ENCODE measurements around the gene MARK3.

MARK3 gene

DNA sequence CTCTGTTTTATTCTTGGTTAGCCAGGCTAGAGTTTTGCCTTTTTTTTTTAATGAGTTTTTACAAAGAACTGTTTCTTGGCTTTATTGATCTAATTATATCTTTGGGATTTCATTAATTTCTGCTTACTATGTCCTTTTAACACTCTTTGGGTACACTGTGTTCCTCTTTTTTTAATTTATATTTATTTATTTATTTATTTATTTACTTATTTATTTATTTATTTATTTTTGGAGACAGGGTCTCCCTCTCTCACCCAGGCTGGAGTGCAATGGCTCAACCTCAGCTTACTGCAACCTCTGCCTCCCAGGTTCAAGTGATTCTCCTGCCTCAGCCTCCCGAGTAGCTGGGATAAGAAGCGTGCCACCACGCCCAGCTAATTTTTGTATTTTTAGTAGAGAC, 15.1 kb upstream of the MARK3 start:
- no peak for DNase-seq

GRCh38 chr14:103372017-103372416, 13.2 kb upstream of the MARK3 start:
- DNase-seq: no peak

- DNase-seq: no peak
Measured at GRCh38 chr14:103372552-103373304, 12.5 kb upstream of the MARK3 start.

GRCh38 chr14:103374121-103374520, 11.1 kb upstream of the MARK3 start:
- DNase-seq: no peak

DNA sequence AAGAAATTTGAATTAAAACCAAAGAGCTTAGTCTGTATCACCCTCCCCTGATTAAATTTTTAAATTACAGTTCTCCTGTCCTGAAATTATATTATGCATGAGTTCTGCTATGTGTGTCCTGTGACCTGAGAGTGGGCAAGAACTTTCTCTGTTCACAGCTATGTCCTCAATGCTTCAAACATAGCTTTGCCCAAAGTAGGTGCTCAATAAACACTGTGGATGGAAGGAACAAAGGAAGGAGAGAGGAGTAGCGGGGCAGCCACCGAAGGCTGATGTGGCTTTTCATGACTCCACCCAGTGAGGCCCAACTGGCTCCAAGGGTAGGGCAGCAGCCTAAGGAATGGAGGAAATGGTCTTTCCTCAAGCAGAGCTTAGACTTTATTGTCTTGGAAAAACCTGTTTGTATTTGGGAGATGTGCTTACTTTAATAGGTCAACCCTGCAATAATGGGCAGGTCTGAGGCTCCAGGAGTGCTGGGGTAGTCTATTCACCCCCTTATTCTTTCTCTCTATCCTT, 7.6 kb upstream of the MARK3 start:
- no peak for DNase-seq

GRCh38 chr14:103378038-103378854, 7.0 kb upstream of the MARK3 start:
- DNase-seq: no peak

DNA sequence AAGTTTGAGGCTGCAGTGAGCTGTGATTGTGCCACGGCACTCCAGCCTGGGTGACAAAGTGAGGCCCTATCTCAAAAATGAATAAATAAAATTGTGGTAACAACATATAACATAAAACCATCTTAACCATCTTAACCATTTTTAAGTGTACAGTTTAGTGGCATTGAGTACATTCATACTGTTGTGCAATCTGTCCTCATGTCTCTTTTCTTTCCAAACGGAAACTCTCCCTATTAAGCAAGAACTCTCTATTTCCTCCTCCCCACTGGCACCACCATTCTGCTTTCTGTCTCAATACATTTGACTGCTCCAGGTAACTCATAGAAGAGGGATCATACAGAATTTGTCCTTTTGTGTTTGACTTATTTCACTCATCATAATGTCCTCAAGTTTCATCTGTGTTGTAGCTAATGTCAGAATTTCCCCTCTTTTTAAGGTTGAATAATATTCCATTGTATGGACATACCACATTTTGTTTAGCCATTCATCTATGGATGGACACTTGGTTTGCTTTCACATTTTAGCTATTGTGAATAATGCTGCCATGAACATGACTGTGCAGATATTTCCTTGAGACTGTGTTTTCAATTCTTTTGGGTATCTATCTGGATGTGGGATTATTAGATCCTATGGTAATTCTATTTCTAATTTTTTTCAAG, 4.4 kb upstream of the MARK3 start:
- no peak for DNase-seq

DNA sequence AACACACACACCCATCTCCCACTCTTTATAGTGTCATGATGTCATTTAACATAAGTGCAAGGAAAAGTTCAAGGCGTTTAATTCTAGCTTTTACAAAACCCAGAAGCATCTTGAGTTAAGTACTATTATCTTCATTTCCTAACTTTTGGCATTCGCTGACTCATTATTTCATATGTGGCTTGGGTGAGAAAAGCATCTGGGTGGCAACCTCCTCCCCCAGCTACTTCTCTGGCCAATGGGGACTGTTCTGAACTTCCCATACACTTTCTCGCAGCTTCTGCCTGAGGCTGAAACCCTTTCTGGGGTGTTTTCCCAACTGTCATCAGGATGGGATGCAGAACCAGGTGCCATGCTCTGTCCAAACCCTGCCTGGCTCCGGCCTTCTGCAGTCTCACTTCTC, 2.8 kb upstream of the MARK3 start:
- DNase-seq: no peak

GRCh38 chr14:103384450-103385151, 614 bp upstream of the MARK3 start:
- no peak for DNase-seq

GRCh38 chr14:103385929-103386712, 906 bp downstream of the MARK3 start:
- peak; percentile 39 for DNase-seq

DNA sequence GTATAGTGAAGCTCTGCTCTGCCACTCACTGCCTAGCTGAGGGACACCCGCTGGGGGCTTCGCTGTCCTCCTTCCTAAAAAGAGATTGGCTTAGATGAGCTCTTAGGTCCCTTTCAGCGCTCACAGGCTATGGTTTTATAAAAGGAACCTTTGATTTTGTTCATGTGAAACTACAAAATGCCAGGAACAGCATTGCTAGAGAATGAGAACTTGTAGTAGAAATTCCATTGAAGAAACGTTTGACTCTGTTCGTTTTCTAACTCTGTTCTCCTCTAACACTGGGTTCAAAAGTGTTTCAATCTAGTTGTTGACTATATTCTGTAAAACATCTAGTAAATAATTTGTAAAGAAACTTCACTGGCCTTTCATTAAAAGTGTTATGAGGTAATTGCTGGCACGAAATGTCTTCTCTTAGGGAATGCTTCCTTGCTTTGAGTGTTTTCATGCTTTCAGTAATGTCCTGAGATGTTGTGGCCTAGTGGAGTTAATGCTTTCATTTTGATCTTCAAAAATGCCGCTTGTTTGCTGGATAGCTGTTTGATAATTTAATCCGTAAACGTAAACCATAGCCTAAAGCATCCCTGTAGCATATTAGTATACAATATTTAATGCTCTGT, 1.6 kb downstream of the MARK3 start:
- DNase-seq: no peak

- no peak for DNase-seq
Measured at GRCh38 chr14:103388664-103389063, 3.4 kb downstream of the MARK3 start.

GRCh38 chr14:103390605-103391004, 5.4 kb downstream of the MARK3 start:
- DNase-seq: no peak

GRCh38 chr14:103391048-103391447, 5.8 kb downstream of the MARK3 start:
- DNase-seq: peak; percentile 68

- DNase-seq: no peak
Measured at GRCh38 chr14:103392106-103392505, 6.9 kb downstream of the MARK3 start.

DNA sequence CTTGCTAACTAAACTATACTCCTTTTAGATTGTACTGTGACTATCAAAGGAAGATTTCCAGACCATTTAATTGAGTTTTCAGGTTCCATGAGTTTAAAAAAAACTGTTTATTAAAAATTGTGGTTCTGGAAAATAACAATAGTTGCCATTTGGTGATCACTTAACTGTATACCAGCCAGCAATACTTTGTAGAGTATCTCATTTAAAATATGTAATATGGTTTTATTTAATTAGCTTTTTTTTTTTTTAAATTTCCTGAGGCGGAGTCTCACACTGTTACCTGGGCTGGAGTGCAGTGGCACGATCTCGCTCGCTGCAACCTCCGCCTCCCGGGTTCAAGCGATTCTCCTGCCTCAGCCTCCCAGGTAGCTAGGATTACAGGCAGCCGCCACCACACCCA, 7.4 kb downstream of the MARK3 start:
- DNase-seq: no peak

GRCh38 chr14:103393070-103393469, 7.9 kb downstream of the MARK3 start:
- no peak for DNase-seq

GRCh38 chr14:103393676-103394626, 8.7 kb downstream of the MARK3 start:
- peak; percentile 46 for DNase-seq

- DNase-seq: peak; percentile 24
Measured at GRCh38 chr14:103395244-103395643, 10.0 kb downstream of the MARK3 start.

GRCh38 chr14:103396463-103396862, 11.2 kb downstream of the MARK3 start:
- no peak for DNase-seq

Measured in CD4-positive, alpha-beta T cell treated with Interleukin-17A for 1 hour (primary cell).